GM23338 (cell line): ENCODE results near the gene FTL. TPM values are rescaled to one million over a fixed set of nuclear protein-coding genes. Genes with fewer than 3 reads are reported as not detected.

Experiments used
- ATAC-seq: fragments of 200-7000 bp; cut with Tn5 transposase; 3 replicates; pipeline ENCODE4 v1.9.1; 2020
- DNase-seq: peaks from one replicate; pipeline ENCODE4 v3.0.0-alpha.2; 2015; ENCODE audit warnings: low spot score
- H2AFZ ChIP-seq: fragments of 200-600 bp; sonication (generic); 2 replicates; pipeline ENCODE4 v1.8.0; 2016; ENCODE audit warnings: antibody characterized with exemption, mild to moderate bottlenecking, moderate library complexity
- H3F3A ChIP-seq: fragments of 200-600 bp; sonication (generic); replicated peaks from 2 replicates; pipeline ENCODE4 v1.8.0; 2017; ENCODE audit warnings: antibody characterized with exemption, mixed run types, low read depth
- H3K27ac ChIP-seq: fragments of 200-600 bp; sonication (generic); 2 replicates; pipeline ENCODE4 v1.6.1; 2016; ENCODE audit warnings: low read depth
- H3K27me3 ChIP-seq: fragments of 200-600 bp; sonication (generic); 2 replicates; pipeline ENCODE4 v1.8.0; 2016; ENCODE audit warnings: mild to moderate bottlenecking, mixed run types, moderate library complexity; ENCODE audit not compliant: insufficient read depth
- H3K36me3 ChIP-seq: fragments of 200-600 bp; sonication (generic); 2 replicates; pipeline ENCODE4 v1.8.0; 2016; ENCODE audit warnings: mild to moderate bottlenecking; ENCODE audit not compliant: insufficient read depth
- H3K4me1 ChIP-seq: fragments of 200-600 bp; sonication (generic); 2 replicates; pipeline ENCODE4 v1.8.0; 2016; ENCODE audit warnings: mild to moderate bottlenecking, moderate library complexity; ENCODE audit not compliant: insufficient read depth
- H3K4me2 ChIP-seq: fragments of 200-600 bp; sonication (generic); 2 replicates; pipeline ENCODE4 v1.7.1; 2017; ENCODE audit warnings: mixed run types
- H3K4me3 ChIP-seq: fragments of 200-600 bp; sonication (generic); 2 replicates; pipeline ENCODE4 v1.6.1; 2016; ENCODE audit warnings: mixed run types
- H3K79me2 ChIP-seq: fragments of 200-600 bp; sonication (generic); replicated peaks from 2 replicates; pipeline ENCODE4 v1.8.0; 2017; ENCODE audit warnings: mild to moderate bottlenecking; ENCODE audit not compliant: insufficient read depth
- H3K9me2 ChIP-seq: fragments of 200-600 bp; sonication (generic); 2 replicates; pipeline ENCODE4 v1.8.0; 2017; ENCODE audit not compliant: insufficient read depth
- H4K20me1 ChIP-seq: fragments of 200-600 bp; sonication (generic); replicated peaks from 2 replicates; pipeline ENCODE4 v1.8.0; 2017; ENCODE audit warnings: mild to moderate bottlenecking; ENCODE audit not compliant: insufficient read depth
- H3K27ac Mint-ChIP-seq: 2 replicates; pipeline ENCODE4 v1.8.0; 2020; ENCODE audit warnings: inconsistent platforms, mild to moderate bottlenecking, moderate library complexity, mixed read lengths
- H3K27me3 Mint-ChIP-seq: 3 replicates; pipeline ENCODE4 v1.8.0; 2022; ENCODE audit warnings: low read depth, mild to moderate bottlenecking, moderate library complexity, mixed read lengths, inconsistent platforms; ENCODE audit not compliant: insufficient read depth, poor library complexity
- H3K36me3 Mint-ChIP-seq: 3 replicates; pipeline ENCODE4 v1.8.0; 2021; ENCODE audit warnings: low read depth, mild to moderate bottlenecking, inconsistent platforms, moderate library complexity, mixed read lengths
- H3K4me1 Mint-ChIP-seq: 3 replicates; pipeline ENCODE4 v1.8.0; 2020; ENCODE audit warnings: mild to moderate bottlenecking, inconsistent platforms, mixed read lengths
- H3K4me3 Mint-ChIP-seq: 3 replicates; pipeline ENCODE4 v1.8.0; 2021; ENCODE audit warnings: moderate library complexity, mild to moderate bottlenecking, inconsistent platforms, mixed read lengths
- H3K9me3 Mint-ChIP-seq: 3 replicates; pipeline ENCODE4 v1.8.0; 2020; ENCODE audit warnings: moderate library complexity, mild to moderate bottlenecking, inconsistent platforms, mixed read lengths
- JUNB ChIP-seq: IDR thresholded peaks from one replicate; pipeline ENCODE4 v1.6.1; 2016; ENCODE audit warnings: antibody characterized with exemption; ENCODE audit not compliant: unreplicated experiment
- NANOG ChIP-seq: IDR thresholded peaks from 2 replicates; pipeline ENCODE4 v1.6.1; 2016; ENCODE audit warnings: antibody characterized with exemption, borderline replicate concordance
- STAT1 ChIP-seq: IDR thresholded peaks from one replicate; pipeline ENCODE4 v1.6.1; 2016; ENCODE audit warnings: antibody characterized with exemption; ENCODE audit not compliant: unreplicated experiment
- ZNF114 ChIP-seq: fragments of 250-450 bp; sonication (Bioruptor Pico); IDR thresholded peaks from 2 replicates; pipeline ENCODE4 v1.5.0; 2020; ENCODE audit warnings: mild to moderate bottlenecking, moderate library complexity
- polyA plus RNA-seq: library from polyadenylated mRNA; unstranded; fragments of >200 nt; fragmentation: Nextera tagmentation; extraction: Ambion mirVana; gene quantifications from 2 replicates; pipeline ENCODE4 v1.2.1, GENCODE V29; 2016
- total RNA-seq: library from RNA; depleted of rRNA; stranded (reverse); fragments of >200 nt; shearing (Covaris generic); gene quantifications from 2 replicates; pipeline ENCODE4 v1.2.3, GENCODE V29; 2014
- TF ChIP-seq, protein P1 (sequence below): IDR thresholded peaks from one replicate; pipeline ENCODE4 v1.6.1; 2018; ENCODE audit warnings: antibody characterized with exemption; ENCODE audit not compliant: unreplicated experiment
- TF ChIP-seq, protein P2 (sequence below): fragments of 250-450 bp; sonication (Bioruptor Pico); IDR thresholded peaks from 2 replicates; pipeline ENCODE4 v1.5.0; 2020; ENCODE audit warnings: mild to moderate bottlenecking, moderate library complexity
- TF ChIP-seq, protein P3 (sequence below): IDR thresholded peaks from 2 replicates; pipeline ENCODE4 v1.6.1; 2016; ENCODE audit warnings: antibody characterized with exemption

FTL gene
- total and polyA plus RNA-seq, 2 experiments from 2014 or later: 2,064 to 5,436 TPM

DNA sequence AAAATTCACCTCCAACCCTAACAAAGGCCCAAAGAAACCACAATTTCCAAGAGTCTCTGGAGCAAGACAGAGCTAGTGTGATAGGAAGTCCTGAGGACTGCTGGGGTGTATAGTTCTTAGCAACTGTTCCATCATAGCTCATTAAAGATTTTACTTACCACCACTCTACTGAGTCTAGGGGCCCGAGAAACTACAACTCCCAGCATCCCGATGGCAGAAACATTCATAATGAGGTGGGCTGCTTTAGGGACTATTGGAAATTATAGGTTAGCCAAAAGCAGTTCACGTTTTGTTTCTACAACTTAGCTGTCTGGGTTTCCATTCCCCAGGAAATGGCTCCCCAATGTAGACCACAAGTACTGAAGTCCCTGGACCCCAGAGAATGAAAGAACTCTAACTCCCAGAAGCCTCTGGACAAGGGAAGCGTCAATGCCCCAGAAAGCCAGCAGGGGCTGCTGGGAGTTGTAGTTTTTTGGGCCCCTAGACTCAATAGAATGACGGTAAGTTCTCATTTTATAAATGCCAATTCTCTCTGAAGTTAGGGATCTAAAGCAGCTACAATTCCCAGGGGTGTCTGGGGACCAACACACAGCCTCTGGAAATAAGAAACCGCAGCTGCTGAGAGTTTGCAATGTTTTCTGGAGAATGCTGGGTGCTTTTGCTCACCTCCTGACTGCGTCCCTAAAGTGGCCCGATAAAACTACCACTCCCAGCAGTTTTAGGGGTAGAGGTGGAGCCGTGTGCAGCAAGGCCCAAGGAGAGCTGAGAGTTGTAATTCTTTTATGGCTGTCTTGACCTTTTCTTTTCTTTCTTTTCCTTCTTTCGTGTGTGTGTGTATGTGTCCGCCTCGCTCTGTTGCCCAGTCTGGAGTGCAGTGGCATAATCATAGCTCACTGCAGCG, 11.1 kb downstream of the FTL start (continued):
- TF ChIP-seq, protein P1, sequence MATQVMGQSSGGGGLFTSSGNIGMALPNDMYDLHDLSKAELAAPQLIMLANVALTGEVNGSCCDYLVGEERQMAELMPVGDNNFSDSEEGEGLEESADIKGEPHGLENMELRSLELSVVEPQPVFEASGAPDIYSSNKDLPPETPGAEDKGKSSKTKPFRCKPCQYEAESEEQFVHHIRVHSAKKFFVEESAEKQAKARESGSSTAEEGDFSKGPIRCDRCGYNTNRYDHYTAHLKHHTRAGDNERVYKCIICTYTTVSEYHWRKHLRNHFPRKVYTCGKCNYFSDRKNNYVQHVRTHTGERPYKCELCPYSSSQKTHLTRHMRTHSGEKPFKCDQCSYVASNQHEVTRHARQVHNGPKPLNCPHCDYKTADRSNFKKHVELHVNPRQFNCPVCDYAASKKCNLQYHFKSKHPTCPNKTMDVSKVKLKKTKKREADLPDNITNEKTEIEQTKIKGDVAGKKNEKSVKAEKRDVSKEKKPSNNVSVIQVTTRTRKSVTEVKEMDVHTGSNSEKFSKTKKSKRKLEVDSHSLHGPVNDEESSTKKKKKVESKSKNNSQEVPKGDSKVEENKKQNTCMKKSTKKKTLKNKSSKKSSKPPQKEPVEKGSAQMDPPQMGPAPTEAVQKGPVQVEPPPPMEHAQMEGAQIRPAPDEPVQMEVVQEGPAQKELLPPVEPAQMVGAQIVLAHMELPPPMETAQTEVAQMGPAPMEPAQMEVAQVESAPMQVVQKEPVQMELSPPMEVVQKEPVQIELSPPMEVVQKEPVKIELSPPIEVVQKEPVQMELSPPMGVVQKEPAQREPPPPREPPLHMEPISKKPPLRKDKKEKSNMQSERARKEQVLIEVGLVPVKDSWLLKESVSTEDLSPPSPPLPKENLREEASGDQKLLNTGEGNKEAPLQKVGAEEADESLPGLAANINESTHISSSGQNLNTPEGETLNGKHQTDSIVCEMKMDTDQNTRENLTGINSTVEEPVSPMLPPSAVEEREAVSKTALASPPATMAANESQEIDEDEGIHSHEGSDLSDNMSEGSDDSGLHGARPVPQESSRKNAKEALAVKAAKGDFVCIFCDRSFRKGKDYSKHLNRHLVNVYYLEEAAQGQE: no peak
- TF ChIP-seq ZNF114 (CRISPR knock-in tag) (no peak), JUNB (no peak)

DNA sequence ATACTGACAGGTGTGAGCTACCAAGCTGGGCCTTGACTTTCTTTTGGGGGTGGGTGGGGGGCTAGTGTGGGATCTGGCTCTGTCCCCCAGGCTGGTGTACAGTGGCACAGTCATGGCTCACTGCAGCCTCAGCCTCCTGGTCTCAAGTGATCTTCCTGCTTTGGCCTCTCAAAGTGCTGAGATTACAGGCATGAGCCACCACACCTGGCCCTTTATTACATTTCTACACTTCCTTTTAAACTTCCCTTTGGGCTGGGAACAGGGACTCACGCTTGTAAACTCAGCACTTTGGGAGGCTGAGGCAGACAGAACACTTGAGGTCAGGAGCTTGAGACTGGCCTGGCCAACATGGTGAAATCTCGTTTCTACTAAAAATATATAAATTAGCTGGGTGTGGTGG, 12.0 kb downstream of the FTL start:
- Histone ChIP-seq H3K27ac (no peak overlapping the region), H3K4me3 (no peak overlapping the region), H4K20me1 (no peaks in the 10 kb centered on the region), H2AFZ (no peak overlapping the region), H3K4me1 (no peaks in the 10 kb centered on the region), H3K27me3 (no peaks in the 10 kb centered on the region), H3F3A (0 out of 2 replicates have a peak, but pooled peaks cover 2% of the 10 kb centered on the region), H3K4me2 (no peak overlapping the region), H3K9me2 (no peaks in the 10 kb centered on the region), H3K36me3 (peaks cover 4% of the 10 kb centered on the region; the same call in 1 of the 2 replicates), H3K79me2 (no peaks in the 10 kb centered on the region)
- TF ChIP-seq, protein P2, sequence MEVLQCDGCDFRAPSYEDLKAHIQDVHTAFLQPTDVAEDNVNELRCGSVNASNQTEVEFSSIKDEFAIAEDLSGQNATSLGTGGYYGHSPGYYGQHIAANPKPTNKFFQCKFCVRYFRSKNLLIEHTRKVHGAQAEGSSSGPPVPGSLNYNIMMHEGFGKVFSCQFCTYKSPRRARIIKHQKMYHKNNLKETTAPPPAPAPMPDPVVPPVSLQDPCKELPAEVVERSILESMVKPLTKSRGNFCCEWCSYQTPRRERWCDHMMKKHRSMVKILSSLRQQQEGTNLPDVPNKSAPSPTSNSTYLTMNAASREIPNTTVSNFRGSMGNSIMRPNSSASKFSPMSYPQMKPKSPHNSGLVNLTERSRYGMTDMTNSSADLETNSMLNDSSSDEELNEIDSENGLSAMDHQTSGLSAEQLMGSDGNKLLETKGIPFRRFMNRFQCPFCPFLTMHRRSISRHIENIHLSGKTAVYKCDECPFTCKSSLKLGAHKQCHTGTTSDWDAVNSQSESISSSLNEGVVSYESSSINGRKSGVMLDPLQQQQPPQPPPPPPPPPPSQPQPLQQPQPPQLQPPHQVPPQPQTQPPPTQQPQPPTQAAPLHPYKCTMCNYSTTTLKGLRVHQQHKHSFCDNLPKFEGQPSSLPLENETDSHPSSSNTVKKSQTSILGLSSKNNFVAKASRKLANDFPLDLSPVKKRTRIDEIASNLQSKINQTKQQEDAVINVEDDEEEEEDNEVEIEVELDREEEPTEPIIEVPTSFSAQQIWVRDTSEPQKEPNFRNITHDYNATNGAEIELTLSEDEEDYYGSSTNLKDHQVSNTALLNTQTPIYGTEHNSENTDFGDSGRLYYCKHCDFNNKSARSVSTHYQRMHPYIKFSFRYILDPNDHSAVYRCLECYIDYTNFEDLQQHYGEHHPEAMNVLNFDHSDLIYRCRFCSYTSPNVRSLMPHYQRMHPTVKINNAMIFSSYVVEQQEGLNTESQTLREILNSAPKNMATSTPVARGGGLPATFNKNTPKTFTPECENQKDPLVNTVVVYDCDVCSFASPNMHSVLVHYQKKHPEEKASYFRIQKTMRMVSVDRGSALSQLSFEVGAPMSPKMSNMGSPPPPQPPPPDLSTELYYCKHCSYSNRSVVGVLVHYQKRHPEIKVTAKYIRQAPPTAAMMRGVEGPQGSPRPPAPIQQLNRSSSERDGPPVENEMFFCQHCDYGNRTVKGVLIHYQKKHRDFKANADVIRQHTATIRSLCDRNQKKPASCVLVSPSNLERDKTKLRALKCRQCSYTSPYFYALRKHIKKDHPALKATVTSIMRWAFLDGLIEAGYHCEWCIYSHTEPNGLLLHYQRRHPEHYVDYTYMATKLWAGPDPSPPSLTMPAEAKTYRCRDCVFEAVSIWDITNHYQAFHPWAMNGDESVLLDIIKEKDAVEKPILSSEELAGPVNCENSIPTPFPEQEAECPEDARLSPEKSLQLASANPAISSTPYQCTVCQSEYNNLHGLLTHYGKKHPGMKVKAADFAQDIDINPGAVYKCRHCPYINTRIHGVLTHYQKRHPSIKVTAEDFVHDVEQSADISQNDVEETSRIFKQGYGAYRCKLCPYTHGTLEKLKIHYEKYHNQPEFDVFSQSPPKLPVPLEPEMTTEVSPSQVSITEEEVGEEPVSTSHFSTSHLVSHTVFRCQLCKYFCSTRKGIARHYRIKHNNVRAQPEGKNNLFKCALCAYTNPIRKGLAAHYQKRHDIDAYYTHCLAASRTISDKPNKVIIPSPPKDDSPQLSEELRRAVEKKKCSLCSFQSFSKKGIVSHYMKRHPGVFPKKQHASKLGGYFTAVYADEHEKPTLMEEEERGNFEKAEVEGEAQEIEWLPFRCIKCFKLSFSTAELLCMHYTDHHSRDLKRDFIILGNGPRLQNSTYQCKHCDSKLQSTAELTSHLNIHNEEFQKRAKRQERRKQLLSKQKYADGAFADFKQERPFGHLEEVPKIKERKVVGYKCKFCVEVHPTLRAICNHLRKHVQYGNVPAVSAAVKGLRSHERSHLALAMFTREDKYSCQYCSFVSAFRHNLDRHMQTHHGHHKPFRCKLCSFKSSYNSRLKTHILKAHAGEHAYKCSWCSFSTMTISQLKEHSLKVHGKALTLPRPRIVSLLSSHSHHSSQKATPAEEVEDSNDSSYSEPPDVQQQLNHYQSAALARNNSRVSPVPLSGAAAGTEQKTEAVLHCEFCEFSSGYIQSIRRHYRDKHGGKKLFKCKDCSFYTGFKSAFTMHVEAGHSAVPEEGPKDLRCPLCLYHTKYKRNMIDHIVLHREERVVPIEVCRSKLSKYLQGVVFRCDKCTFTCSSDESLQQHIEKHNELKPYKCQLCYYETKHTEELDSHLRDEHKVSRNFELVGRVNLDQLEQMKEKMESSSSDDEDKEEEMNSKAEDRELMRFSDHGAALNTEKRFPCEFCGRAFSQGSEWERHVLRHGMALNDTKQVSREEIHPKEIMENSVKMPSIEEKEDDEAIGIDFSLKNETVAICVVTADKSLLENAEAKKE: no peak
- TF ChIP-seq, protein P3, sequence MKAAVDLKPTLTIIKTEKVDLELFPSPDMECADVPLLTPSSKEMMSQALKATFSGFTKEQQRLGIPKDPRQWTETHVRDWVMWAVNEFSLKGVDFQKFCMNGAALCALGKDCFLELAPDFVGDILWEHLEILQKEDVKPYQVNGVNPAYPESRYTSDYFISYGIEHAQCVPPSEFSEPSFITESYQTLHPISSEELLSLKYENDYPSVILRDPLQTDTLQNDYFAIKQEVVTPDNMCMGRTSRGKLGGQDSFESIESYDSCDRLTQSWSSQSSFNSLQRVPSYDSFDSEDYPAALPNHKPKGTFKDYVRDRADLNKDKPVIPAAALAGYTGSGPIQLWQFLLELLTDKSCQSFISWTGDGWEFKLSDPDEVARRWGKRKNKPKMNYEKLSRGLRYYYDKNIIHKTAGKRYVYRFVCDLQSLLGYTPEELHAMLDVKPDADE: no peak
- no peak for TF ChIP-seq JUNB
- TF ChIP-seq STAT1: no peak
- TF ChIP-seq NANOG: no peak
- no peak for TF ChIP-seq ZNF114 (CRISPR knock-in tag)
- Mint-ChIP-seq H3K27ac (no peak overlapping the region), H3K9me3 (no peaks in the 10 kb centered on the region), H3K36me3 (peaks cover 41% of the 10 kb centered on the region), H3K4me3 (no peak overlapping the region), H3K27me3 (peaks cover 7% of the 10 kb centered on the region), H3K4me1 (no peaks in the 10 kb centered on the region)
- no peak for DNase-seq
- no peak for ATAC-seq
